Gastroesophageal sphincter (tissue), 4 donors: ENCODE data around the gene ZGLP1. TPM values are rescaled to one million over a fixed set of nuclear protein-coding genes. Genes with fewer than 3 reads are reported as not detected.
"Not testable (repeated sequence)": the region's sequence is repeated elsewhere in the genome, so short reads cannot be mapped to it uniquely, and the experiment has no call there.

Experiments used
- ATAC-seq: fragments of 150-250 bp; one replicate; pipeline ENCODE4 v1.9.1; 2016; ENCODE audit warnings: mild to moderate bottlenecking, moderate library complexity
- H3K27ac ChIP-seq, 4 donors: fragments of 200-600 bp; sonication (generic) in 3 of 4; 1 replicate in 3 of 4; 2 replicates in 1 of 4; pipeline ENCODE4 v1.5.1; 2016 to 2019
- H3K27me3 ChIP-seq: fragments of 200-600 bp; sonication (generic); one replicate; pipeline ENCODE4 v1.5.1; 2019
- H3K36me3 ChIP-seq, 2 donors: fragments of 200-600 bp; sonication (generic); one replicate each; pipeline ENCODE4 v1.5.1; 2019; ENCODE audit warnings: control low read depth in 1 of 2
- H3K4me1 ChIP-seq, 3 donors: fragments of 200-600 bp; sonication (generic); 1 replicate in 2 of 3; 2 replicates in 1 of 3; pipeline ENCODE4 v1.5.1; 2016 to 2019; ENCODE audit warnings: control low read depth in 2 of 3
- H3K4me3 ChIP-seq, 2 donors: fragments of 200-600 bp; sonication (generic); one replicate each; pipeline ENCODE4 v1.5.1; 2019; ENCODE audit warnings: mild to moderate bottlenecking in 1 of 2, moderate library complexity in 1 of 2
- H3K9me3 ChIP-seq, 3 donors: fragments of 200-600 bp; sonication (generic); one replicate each; pipeline ENCODE4 v1.5.1; 2017 to 2019; ENCODE audit warnings: control low read depth in 2 of 3
- EP300 ChIP-seq: sonication (generic); formaldehyde crosslinking; IDR thresholded peaks from one replicate; pipeline ENCODE4 v1.6.1; 2017; ENCODE audit warnings: antibody characterized with exemption, mild to moderate bottlenecking
- POLR2A ChIP-seq, 2 donors: fragments of 450-650 bp; IDR thresholded peaks; one replicate each; pipeline ENCODE4 v1.6.1; 2017; ENCODE audit warnings: antibody characterized with exemption in 2 of 2, mild to moderate bottlenecking in 2 of 2, moderate library complexity in 1 of 2
- POLR2AphosphoS5 ChIP-seq: sonication (generic); formaldehyde crosslinking; IDR thresholded peaks from one replicate; pipeline ENCODE4 v1.6.1; 2017; ENCODE audit warnings: antibody characterized with exemption
- WGBS, 2 donors: methylation state at CpG; one replicate each; pipeline ENCODE4 v1.1.5; 2018; ENCODE audit warnings: low coverage in 1 of 2; 5-methylcytosine and 5-hydroxymethylcytosine counted together
- total RNA-seq, 4 donors: library from RNA; depleted of rRNA; stranded (reverse); fragments of >200 nt; gene quantifications; one replicate each; pipeline ENCODE4 v1.1.0, GENCODE V29; 2016
- TF ChIP-seq, protein P1 (sequence below), 4 experiments: fragments of 200-600 bp in 2 of 4; fragments of 450-650 bp in 2 of 4; sonication (generic) in 1 of 4; IDR thresholded peaks; one replicate each; pipeline ENCODE4 v1.5.1; 2017 to 2019; ENCODE audit warnings: antibody characterized with exemption in 4 of 4, mild to moderate bottlenecking in 2 of 4, moderate library complexity in 2 of 4

The ZGLP1 gene
- total RNA-seq, 4 donors from 2014 or later, result 0.81 to 2.5 (median 1.1) TPM; not detected in 1

DNA sequence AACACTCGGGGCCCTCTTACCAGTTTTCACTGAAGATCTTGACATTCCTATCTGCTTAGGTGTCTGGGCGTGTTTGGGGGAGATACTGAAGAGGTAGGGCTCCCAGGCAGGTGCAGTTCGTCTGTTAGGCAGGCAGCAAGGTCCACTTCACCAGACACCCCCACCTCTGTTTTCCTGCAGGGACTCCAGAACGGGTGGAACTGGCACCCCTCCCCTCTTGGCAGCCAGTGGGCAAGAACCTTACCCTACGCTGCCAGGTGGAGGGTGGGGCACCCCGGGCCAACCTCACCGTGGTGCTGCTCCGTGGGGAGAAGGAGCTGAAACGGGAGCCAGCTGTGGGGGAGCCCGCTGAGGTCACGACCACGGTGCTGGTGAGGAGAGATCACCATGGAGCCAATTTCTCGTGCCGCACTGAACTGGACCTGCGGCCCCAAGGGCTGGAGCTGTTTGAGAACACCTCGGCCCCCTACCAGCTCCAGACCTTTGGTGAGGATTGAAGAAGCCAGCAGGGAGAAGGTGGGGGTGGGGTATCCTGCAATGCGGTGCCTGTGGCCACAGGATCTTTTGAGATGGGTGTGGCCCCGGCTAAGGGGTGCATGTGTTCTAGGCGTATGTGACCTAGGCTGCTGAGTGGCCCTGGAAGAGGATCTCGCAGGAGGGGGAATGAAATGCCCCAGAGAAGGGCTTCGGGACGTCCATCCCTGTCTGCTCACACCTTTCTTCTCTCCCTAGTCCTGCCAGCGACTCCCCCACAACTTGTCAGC is 26.1 kb downstream of the ZGLP1 start:
- H3K4me3 ChIP-seq, result no peak overlapping the region
- no peak for TF ChIP-seq POLR2A (IDR thresholded peaks at IDR 0.05)
- TF ChIP-seq, protein P1, sequence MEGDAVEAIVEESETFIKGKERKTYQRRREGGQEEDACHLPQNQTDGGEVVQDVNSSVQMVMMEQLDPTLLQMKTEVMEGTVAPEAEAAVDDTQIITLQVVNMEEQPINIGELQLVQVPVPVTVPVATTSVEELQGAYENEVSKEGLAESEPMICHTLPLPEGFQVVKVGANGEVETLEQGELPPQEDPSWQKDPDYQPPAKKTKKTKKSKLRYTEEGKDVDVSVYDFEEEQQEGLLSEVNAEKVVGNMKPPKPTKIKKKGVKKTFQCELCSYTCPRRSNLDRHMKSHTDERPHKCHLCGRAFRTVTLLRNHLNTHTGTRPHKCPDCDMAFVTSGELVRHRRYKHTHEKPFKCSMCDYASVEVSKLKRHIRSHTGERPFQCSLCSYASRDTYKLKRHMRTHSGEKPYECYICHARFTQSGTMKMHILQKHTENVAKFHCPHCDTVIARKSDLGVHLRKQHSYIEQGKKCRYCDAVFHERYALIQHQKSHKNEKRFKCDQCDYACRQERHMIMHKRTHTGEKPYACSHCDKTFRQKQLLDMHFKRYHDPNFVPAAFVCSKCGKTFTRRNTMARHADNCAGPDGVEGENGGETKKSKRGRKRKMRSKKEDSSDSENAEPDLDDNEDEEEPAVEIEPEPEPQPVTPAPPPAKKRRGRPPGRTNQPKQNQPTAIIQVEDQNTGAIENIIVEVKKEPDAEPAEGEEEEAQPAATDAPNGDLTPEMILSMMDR (IDR thresholded peaks at IDR 0.05), result no peak
- TF ChIP-seq EP300, result no peak
- TF ChIP-seq POLR2AphosphoS5, result no peak
- 81% methylated on average over 4 of the region's 23 CpGs; no CpG with 5 or more reads in 1 of the 2 donors for WGBS, 2 donors
- peaks cover 0 to 18% (median 6%) of the 10 kb centered on the region in 3 donors for H3K4me1 ChIP-seq
- ATAC-seq, result no peak
- no peaks in the 10 kb centered on the region for H3K9me3 ChIP-seq
- peaks cover 66% of the 10 kb centered on the region for H3K27me3 ChIP-seq
- H3K27ac ChIP-seq, result no peak overlapping the region
- H3K36me3 ChIP-seq, result peaks cover 0 to 33% of the 10 kb centered on the region in 2 donors

DNA sequence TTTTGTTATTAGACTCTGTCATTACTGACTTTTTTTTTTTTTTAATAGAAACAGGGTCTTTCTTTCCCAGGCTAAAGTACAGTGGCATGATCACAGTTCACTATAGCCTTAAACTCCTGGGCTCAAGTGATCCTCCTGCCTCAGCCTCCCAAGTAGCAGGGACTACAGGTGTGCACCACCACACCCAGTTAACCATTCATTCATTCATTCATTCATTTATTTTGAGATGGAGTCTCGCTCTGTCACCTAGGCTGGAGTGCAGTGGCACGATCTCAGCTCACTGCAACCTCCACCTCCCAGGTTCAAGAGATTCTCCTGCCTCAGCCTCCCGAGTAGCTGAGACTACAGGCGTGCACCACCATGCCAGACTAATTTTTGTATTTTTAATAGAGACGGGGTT is 27.6 kb downstream of the ZGLP1 start:
- not testable (repeated sequence) for H3K9me3 ChIP-seq, H3K4me3 ChIP-seq, H3K27ac ChIP-seq, ATAC-seq, H3K4me1 ChIP-seq
- WGBS, 2 donors, result 83 to 91% methylated on average over 4 to 5 of the region's 5 CpGs
- peaks cover 0 to 40% of the 10 kb centered on the region in 2 donors for H3K36me3 ChIP-seq
- peaks cover 52% of the 10 kb centered on the region for H3K27me3 ChIP-seq

- TF ChIP-seq POLR2AphosphoS5, result no peak
- no peak for TF ChIP-seq EP300
- TF ChIP-seq, protein P1 (IDR thresholded peaks at IDR 0.05), result no peak
- Histone ChIP-seq H3K27ac (no peak overlapping the region), H3K9me3 (no peaks in the 10 kb centered on the region), H3K27me3 (peaks cover 36% of the 10 kb centered on the region), H3K4me1 (no peaks in the 10 kb centered on the region), H3K4me3 (no peak overlapping the region), H3K36me3 (peaks cover 0 to 39% of the 10 kb centered on the region in 2 donors)
- no peak for ATAC-seq
- 70 to 71% methylated on average over 1 to 5 of the region's 5 CpGs for WGBS, 2 donors
These were observed 29.7 kb downstream of the ZGLP1 start for GRCh38 chr19:10279737-10280442.

GRCh38 chr19:10278935-10279334 is 30.7 kb downstream of the ZGLP1 start:
- no peak overlapping the region for H3K4me3 ChIP-seq
- no peaks in the 10 kb centered on the region for H3K4me1 ChIP-seq
- H3K27ac ChIP-seq, result no peak overlapping the region
- peaks cover 35% of the 10 kb centered on the region for H3K27me3 ChIP-seq
- WGBS, 2 donors, result 100% methylated on average over 1 of the region's 1 CpG; no CpG with 5 or more reads in 1 of the 2 donors
- ATAC-seq, result no peak
- peaks cover 0 to 34% of the 10 kb centered on the region in 2 donors for H3K36me3 ChIP-seq
- no peaks in the 10 kb centered on the region for H3K9me3 ChIP-seq
- TF ChIP-seq POLR2AphosphoS5 (no peak), POLR2A (IDR thresholded peaks at IDR 0.05) (no peak), EP300 (no peak)
- TF ChIP-seq, protein P1 (IDR thresholded peaks at IDR 0.05), result no peak

GRCh38 chr19:10277795-10278589 is 31.6 kb downstream of the ZGLP1 start:
- H3K27me3 ChIP-seq, result peaks cover 26% of the 10 kb centered on the region
- ATAC-seq, result no peak
- H3K4me1 ChIP-seq, result no peaks in the 10 kb centered on the region
- H3K36me3 ChIP-seq, result peaks cover 0 to 25% of the 10 kb centered on the region in 2 donors
- no peak overlapping the region for H3K27ac ChIP-seq
- H3K4me3 ChIP-seq, result no peak overlapping the region
- no peak for TF ChIP-seq EP300
- no peak for TF ChIP-seq POLR2AphosphoS5
- no peaks in the 10 kb centered on the region for H3K9me3 ChIP-seq
- 80 to 92% methylated on average over 4 to 7 of the region's 9 CpGs for WGBS, 2 donors
